RCC 7860 (cell line): ENCODE data around the gene TOMM40.
"Not testable (repeated sequence)": the region's sequence is repeated elsewhere in the genome, so short reads cannot be mapped to it uniquely, and the experiment has no call there.

Source experiments
- DNase-seq: peaks from one replicate; pipeline ENCODE4 v3.0.0-alpha.2; 2015; ENCODE audit warnings: low spot score
- FAIRE-seq: peaks from 2 replicates; lab custom pipeline; 2012; peaks lifted over from hg19 to GRCh38; lab: Jason Lieb, UNC

TOMM40 gene

GRCh38 chr19:44891016-44891882 is at the start of gene TOMM40:
TSS of gene TOMM40 (plus strand) at chr19:44891254. CDS start at chr19:44891416, 162 bp downstream.
- FAIRE-seq (no peak), DNase-seq (no peak)

GRCh38 chr19:44845286-44845611 is 45.8 kb upstream of the TOMM40 start:
- DNase-seq, result no peak
- FAIRE-seq, result no peak

- peak; percentile 93 for DNase-seq
- FAIRE-seq, result peak; percentile 22
Measured at GRCh38 chr19:44845612-44846454, 45.2 kb upstream of the TOMM40 start, which contains the start of gene NECTIN2. TSS of gene NECTIN2 (plus strand) at chr19:44846297. CDS start at chr19:44846526, 229 bp downstream.

- no peak for FAIRE-seq
- no peak for DNase-seq
Measured at GRCh38 chr19:44846455-44847143, 44.5 kb upstream of the TOMM40 start.

- FAIRE-seq (no peak), DNase-seq (no peak)
Measured at GRCh38 chr19:44847144-44848035, 43.7 kb upstream of the TOMM40 start.

GRCh38 chr19:44848036-44848811 is 42.8 kb upstream of the TOMM40 start:
- DNase-seq (peak; percentile 16), FAIRE-seq (no peak)

GRCh38 chr19:44848812-44849447 is 42.1 kb upstream of the TOMM40 start:
- no peak for FAIRE-seq
- DNase-seq, result no peak

- no peak for FAIRE-seq
- no peak for DNase-seq
Measured at GRCh38 chr19:44850641-44851109, 40.4 kb upstream of the TOMM40 start.

- FAIRE-seq, result no peak
- no peak for DNase-seq
Measured at GRCh38 chr19:44851427-44851826, 39.6 kb upstream of the TOMM40 start.

GRCh38 chr19:44855606-44856005 is 35.4 kb upstream of the TOMM40 start:
- FAIRE-seq, result no peak

GRCh38 chr19:44856421-44857083 is 34.5 kb upstream of the TOMM40 start:
- FAIRE-seq, result no peak
- no peak for DNase-seq

More at GRCh38 chr19:44855606-44856005, 35.4 kb upstream of the TOMM40 start:
- DNase-seq, result no peak

- FAIRE-seq, result no peak
- DNase-seq, result no peak
Measured at GRCh38 chr19:44857837-44858236, 33.2 kb upstream of the TOMM40 start.

- not testable (repeated sequence) for DNase-seq, FAIRE-seq
Measured at GRCh38 chr19:44861576-44861975, 29.5 kb upstream of the TOMM40 start.

GRCh38 chr19:44863990-44864389 is 27.1 kb upstream of the TOMM40 start:
- DNase-seq (no peak), FAIRE-seq (no peak)

GRCh38 chr19:44865196-44865767 is 25.8 kb upstream of the TOMM40 start:
- FAIRE-seq (no peak), DNase-seq (no peak)

GRCh38 chr19:44866664-44867063 is 24.4 kb upstream of the TOMM40 start:
- FAIRE-seq (no peak), DNase-seq (no peak)

GRCh38 chr19:44867578-44867977 is 23.5 kb upstream of the TOMM40 start:
- DNase-seq (no peak), FAIRE-seq (no peak)
